SU-DHL-6 (cell line): ENCODE measurements around the gene ASL.
"Not testable (repeated sequence)": the region's sequence is repeated elsewhere in the genome, so short reads cannot be mapped to it uniquely, and the experiment has no call there.

ENCODE experiments used
- EZH2phosphoT487 ChIP-seq: fragments of 200-600 bp; sonication (generic), shearing (Covaris generic); conservative IDR thresholded peaks from 2 replicates; pipeline ENCODE4 v1.6.1; 2018; ENCODE audit warnings: mild to moderate bottlenecking, antibody characterized with exemption, low read length, moderate library complexity, mixed read lengths
- TF ChIP-seq, protein P1 (sequence below): fragments of 200-600 bp; sonication (generic); IDR thresholded peaks from one replicate; pipeline ENCODE4 v1.5.1; 2017; ENCODE audit warnings: antibody characterized with exemption, mild to moderate bottlenecking, low read length, moderate library complexity; ENCODE audit not compliant: insufficient read depth, poor library complexity, severe bottlenecking

- TF ChIP-seq, protein P1, sequence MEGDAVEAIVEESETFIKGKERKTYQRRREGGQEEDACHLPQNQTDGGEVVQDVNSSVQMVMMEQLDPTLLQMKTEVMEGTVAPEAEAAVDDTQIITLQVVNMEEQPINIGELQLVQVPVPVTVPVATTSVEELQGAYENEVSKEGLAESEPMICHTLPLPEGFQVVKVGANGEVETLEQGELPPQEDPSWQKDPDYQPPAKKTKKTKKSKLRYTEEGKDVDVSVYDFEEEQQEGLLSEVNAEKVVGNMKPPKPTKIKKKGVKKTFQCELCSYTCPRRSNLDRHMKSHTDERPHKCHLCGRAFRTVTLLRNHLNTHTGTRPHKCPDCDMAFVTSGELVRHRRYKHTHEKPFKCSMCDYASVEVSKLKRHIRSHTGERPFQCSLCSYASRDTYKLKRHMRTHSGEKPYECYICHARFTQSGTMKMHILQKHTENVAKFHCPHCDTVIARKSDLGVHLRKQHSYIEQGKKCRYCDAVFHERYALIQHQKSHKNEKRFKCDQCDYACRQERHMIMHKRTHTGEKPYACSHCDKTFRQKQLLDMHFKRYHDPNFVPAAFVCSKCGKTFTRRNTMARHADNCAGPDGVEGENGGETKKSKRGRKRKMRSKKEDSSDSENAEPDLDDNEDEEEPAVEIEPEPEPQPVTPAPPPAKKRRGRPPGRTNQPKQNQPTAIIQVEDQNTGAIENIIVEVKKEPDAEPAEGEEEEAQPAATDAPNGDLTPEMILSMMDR = not testable (repeated sequence)
- TF ChIP-seq EZH2phosphoT487 = not testable (repeated sequence)
Measured at GRCh38 chr7:66049886-66050285, 25.7 kb upstream of the ASL start.
